MM.1S (cell line): ENCODE results near the gene CHN1.

Experiments
- DNase-seq: peaks from one replicate; pipeline ENCODE4 v3.0.0-alpha.2; 2015
- H2AFZ ChIP-seq: fragments of 300-600 bp; sonication (generic); 2 replicates; pipeline ENCODE4 v1.6.0; 2016; ENCODE audit warnings: antibody characterized with exemption, low read length
- H3F3A ChIP-seq: fragments of 300-600 bp; sonication (generic); 2 replicates; pipeline ENCODE4 v1.6.1; 2016; ENCODE audit warnings: mild to moderate bottlenecking, antibody characterized with exemption, low read length, moderate library complexity, mixed read lengths; ENCODE audit not compliant: insufficient read depth
- H3K27ac ChIP-seq: fragments of 300-600 bp; sonication (generic); 2 replicates; pipeline ENCODE4 v1.5.1; 2016; ENCODE audit warnings: mild to moderate bottlenecking, low read length
- H3K27me3 ChIP-seq: fragments of 300-600 bp; sonication (generic); replicated peaks from 2 replicates; pipeline ENCODE4 v1.6.0; 2016; ENCODE audit warnings: low read length; ENCODE audit not compliant: insufficient read depth
- H3K36me3 ChIP-seq: fragments of 300-600 bp; sonication (generic); replicated peaks from 2 replicates; pipeline ENCODE4 v1.6.1; 2016; ENCODE audit warnings: mild to moderate bottlenecking, low read length, mixed read lengths; ENCODE audit not compliant: insufficient read depth
- H3K4me1 ChIP-seq: fragments of 300-600 bp; sonication (generic); 2 replicates; pipeline ENCODE4 v1.6.1; 2016; ENCODE audit warnings: low read length, mixed read lengths
- H3K4me2 ChIP-seq: fragments of 300-600 bp; sonication (generic); 2 replicates; pipeline ENCODE4 v1.6.0; 2016; ENCODE audit warnings: low read depth, low read length
- H3K4me3 ChIP-seq: fragments of 300-600 bp; sonication (generic); 2 replicates; pipeline ENCODE4 v1.5.1; 2016; ENCODE audit warnings: low read length, mixed read lengths
- H3K79me2 ChIP-seq: fragments of 300-600 bp; sonication (generic); 2 replicates; pipeline ENCODE4 v1.6.1; 2016; ENCODE audit warnings: mixed run types, low read length, mixed read lengths
- H3K9ac ChIP-seq: fragments of 300-600 bp; sonication (generic); 2 replicates; pipeline ENCODE4 v1.6.1; 2016; ENCODE audit warnings: low read length, mixed read lengths
- H3K9me2 ChIP-seq: fragments of 300-600 bp; sonication (generic); replicated peaks from 2 replicates; pipeline ENCODE4 v1.6.1; 2016; ENCODE audit warnings: mild to moderate bottlenecking, low read length, mixed read lengths; ENCODE audit not compliant: insufficient read depth
- H3K9me3 ChIP-seq: fragments of 300-600 bp; sonication (generic); replicated peaks from 2 replicates; pipeline ENCODE4 v1.6.1; 2016; ENCODE audit warnings: mild to moderate bottlenecking, low read length, mixed read lengths; ENCODE audit not compliant: insufficient read depth
- H4K20me1 ChIP-seq: fragments of 300-600 bp; sonication (generic); 2 replicates; pipeline ENCODE4 v1.6.1; 2016; ENCODE audit warnings: mild to moderate bottlenecking, low read length, moderate library complexity, mixed read lengths; ENCODE audit not compliant: insufficient read depth
- CTCF ChIP-seq: fragments of 300-600 bp; sonication (generic); IDR thresholded peaks from 2 replicates; pipeline ENCODE4 v1.5.1; 2016; ENCODE audit warnings: antibody characterized with exemption, low read length, mixed read lengths
- EZH2 ChIP-seq: fragments of 300-600 bp; sonication (generic); optimal IDR thresholded peaks from 2 replicates; pipeline ENCODE3; 2017; ENCODE audit warnings: low read depth, mild to moderate bottlenecking, antibody characterized with exemption, low read length, mixed read lengths
- EZH2phosphoT487 ChIP-seq: fragments of 300-600 bp; sonication (generic); IDR thresholded peaks from 2 replicates; pipeline ENCODE4 v1.6.1; 2018; ENCODE audit warnings: antibody characterized with exemption, low read length

CHN1 gene

DNA sequence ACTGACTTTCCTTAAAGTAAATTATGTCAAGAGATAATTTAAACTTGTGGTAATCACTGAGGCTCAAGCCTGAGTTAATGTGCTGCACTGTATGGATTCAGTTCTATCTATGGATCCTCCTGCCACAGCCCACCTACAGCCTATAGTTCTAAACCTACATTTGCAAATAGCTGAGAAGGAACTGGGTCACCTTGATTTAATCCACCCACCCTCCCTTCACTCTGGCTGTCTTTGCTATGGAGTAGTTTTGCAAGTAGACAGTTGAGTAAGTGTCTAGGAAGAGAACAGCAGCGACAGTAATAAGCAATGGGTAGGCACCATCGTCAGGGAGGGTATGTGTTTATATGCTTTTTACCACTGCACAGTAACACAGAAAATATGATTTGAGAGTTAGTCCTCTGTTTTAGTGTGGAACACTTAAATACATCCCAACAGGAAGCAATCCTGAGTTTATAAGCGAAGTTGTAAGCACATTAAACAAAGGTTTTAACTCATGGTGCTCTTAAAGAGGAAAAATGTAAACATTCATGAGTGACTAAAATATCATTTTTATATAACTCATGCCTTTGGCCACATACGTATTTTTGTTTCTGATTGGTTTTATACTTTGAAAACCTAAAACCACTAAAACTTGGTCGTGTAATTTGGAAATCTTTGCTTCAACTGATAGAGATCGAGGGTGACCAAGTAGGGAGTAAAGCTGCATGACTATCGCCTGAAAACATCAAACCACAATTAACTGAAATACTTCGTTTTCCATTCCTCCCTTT is 204.6 kb downstream of the CHN1 start:
- Histone ChIP-seq H4K20me1 (no peaks in the 10 kb centered on the region), H3K4me2 (no peak overlapping the region), H3K9me3 (no peaks in the 10 kb centered on the region), H3K4me1 (no peaks in the 10 kb centered on the region), H3K36me3 (no peaks in the 10 kb centered on the region), H3K79me2 (no peaks in the 10 kb centered on the region), H3K9me2 (no peaks in the 10 kb centered on the region), H3K27ac (no peak overlapping the region), H3K9ac (no peak overlapping the region), H3K4me3 (no peak overlapping the region), H2AFZ (no peak overlapping the region), H3F3A (no peaks in the 10 kb centered on the region), H3K27me3 (no peaks in the 10 kb centered on the region)
- TF ChIP-seq EZH2phosphoT487: no peak
- TF ChIP-seq CTCF: no peak
- no peak for TF ChIP-seq EZH2
- no peak for DNase-seq

DNA sequence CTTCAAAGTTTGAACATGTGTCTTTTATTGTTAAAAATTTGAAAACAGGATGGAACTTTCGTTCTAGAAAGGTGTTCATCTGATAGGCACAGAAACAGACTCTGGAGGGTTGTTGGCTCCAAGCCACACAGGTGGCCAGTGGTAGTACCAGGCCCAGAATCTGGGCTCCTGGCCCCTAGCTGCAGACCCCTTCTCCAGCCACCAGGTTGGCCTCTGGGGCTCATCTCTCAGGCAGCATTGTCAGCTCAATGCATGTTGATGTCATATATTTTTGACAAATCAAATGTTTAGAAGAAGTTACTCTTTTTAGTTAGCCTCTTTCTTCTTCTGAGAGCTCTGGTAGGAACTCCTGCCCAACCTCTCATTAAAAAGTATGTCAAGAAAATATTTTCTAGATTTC is 206.4 kb downstream of the CHN1 start:
- H3K9me2 ChIP-seq: no peaks in the 10 kb centered on the region
- no peak overlapping the region for H3K4me3 ChIP-seq
- TF ChIP-seq EZH2phosphoT487 (no peak), EZH2 (no peak), CTCF (no peak)
- no peak overlapping the region for H3K27ac ChIP-seq
- no peaks in the 10 kb centered on the region for H3F3A ChIP-seq
- no peaks in the 10 kb centered on the region for H3K36me3 ChIP-seq
- no peak for DNase-seq
- H3K79me2 ChIP-seq: no peaks in the 10 kb centered on the region
- peaks cover 5% of the 10 kb centered on the region; the same call in 1 of the 2 replicates for H3K4me1 ChIP-seq
- no peak overlapping the region for H2AFZ ChIP-seq
- H3K9me3 ChIP-seq: no peaks in the 10 kb centered on the region
- H3K27me3 ChIP-seq: no peaks in the 10 kb centered on the region
- H3K4me2 ChIP-seq: no peak overlapping the region
- H3K9ac ChIP-seq: no peak overlapping the region
- no peaks in the 10 kb centered on the region for H4K20me1 ChIP-seq

- no peak overlapping the region for H3K4me3 ChIP-seq
- H3K27me3 ChIP-seq: no peaks in the 10 kb centered on the region
- H3K4me2 ChIP-seq: no peak overlapping the region
- no peaks in the 10 kb centered on the region for H3K36me3 ChIP-seq
- H3K27ac ChIP-seq: no peak overlapping the region
- H3K9me2 ChIP-seq: no peaks in the 10 kb centered on the region
- H3K9ac ChIP-seq: no peak overlapping the region
- H3K9me3 ChIP-seq: no peaks in the 10 kb centered on the region
- H3K79me2 ChIP-seq: no peaks in the 10 kb centered on the region
- DNase-seq: no peak
- peaks cover 11% of the 10 kb centered on the region for H3K4me1 ChIP-seq
- H3F3A ChIP-seq: no peaks in the 10 kb centered on the region
- TF ChIP-seq CTCF (no peak), EZH2phosphoT487 (no peak), EZH2 (no peak)
- H4K20me1 ChIP-seq: no peaks in the 10 kb centered on the region
- no peak overlapping the region for H2AFZ ChIP-seq
Observed at GRCh38 chr2:174797781-174798276, 207.4 kb downstream of the CHN1 start.
